Activated CD8-positive, alpha-beta T cell treated with anti-CD3 and anti-CD28 coated beads for 36 hours (primary cell): Measurements from ENCODE around the gene SLC25A47. TPM values are rescaled to one million over a fixed set of nuclear protein-coding genes. Genes with fewer than 3 reads are reported as not detected.

Experiments
- ATAC-seq: fragments of 200-7000 bp; cut with Tn5 transposase; one replicate; pipeline ENCODE4 v1.10.0; 2021; ENCODE audit warnings: mild to moderate bottlenecking, moderate library complexity
- CTCF ChIA-PET: fragments of 350-600 bp; sonication (Branson Sonifier 250); formaldehyde crosslinking; loops from one replicate; lab custom pipeline; 2021; ENCODE audit warnings: antibody characterized with exemption; lab: Charles Lee
- POLR2A ChIA-PET: fragments of 350-600 bp; sonication (Branson Sonifier 250); formaldehyde crosslinking; loops from one replicate; lab custom pipeline; 2021; ENCODE audit warnings: antibody characterized with exemption; lab: Charles Lee
- DNase-seq: peaks from one replicate; pipeline ENCODE4 v3.0.0-alpha.2; 2020
- H3K27ac Mint-ChIP-seq: one replicate; pipeline ENCODE4 v1.8.0; 2021; ENCODE audit warnings: mild to moderate bottlenecking, mixed read lengths
- H3K27me3 Mint-ChIP-seq: one replicate; pipeline ENCODE4 v1.8.0; 2021; ENCODE audit warnings: mixed read lengths
- H3K36me3 Mint-ChIP-seq: one replicate; pipeline ENCODE4 v1.8.0; 2021; ENCODE audit warnings: low read depth, mixed read lengths
- H3K4me1 Mint-ChIP-seq: one replicate; pipeline ENCODE4 v1.8.0; 2021; ENCODE audit warnings: low read depth, mixed read lengths
- H3K4me3 Mint-ChIP-seq: one replicate; pipeline ENCODE4 v1.8.0; 2021; ENCODE audit warnings: mild to moderate bottlenecking, moderate library complexity, mixed read lengths
- H3K9me3 Mint-ChIP-seq: one replicate; pipeline ENCODE4 v1.8.0; 2021; ENCODE audit warnings: mixed read lengths
- CTCF ChIP-seq: fragments of 200-600 bp; IDR thresholded peaks from one replicate; pipeline ENCODE4 v1.8.0; 2022; ENCODE audit warnings: antibody characterized with exemption, mild to moderate bottlenecking
- intact Hi-C: fragments of 100-400 bp; cut with micrococcal nuclease; formaldehyde crosslinking; loops from one replicate; pipeline ENCODE4 v1.10.0; 2022
- microRNA-seq: library from miRNA; unstranded; fragments of <30 nt; microRNA quantifications from one replicate; pipeline ENCODE4 v1.2.0, GENCODE V29; 2022; ENCODE audit warnings: borderline microRNAs expressed, borderline replicate concordance
- total RNA-seq, 2 experiments: library from RNA; stranded (reverse); gene quantifications; one replicate each; pipeline ENCODE4 v1.2.3, GENCODE V29; 2021

Gene SLC25A47
- total RNA-seq, 2 experiments from 2014 or later = not detected

GRCh38 chr14:100374876-100375265 lies 51.7 kb downstream of the SLC25A47 start:
- ATAC-seq = no peak
- Mint-ChIP-seq H3K9me3 (no peaks in the 10 kb centered on the region), H3K4me1 (peaks cover 47% of the 10 kb centered on the region), H3K4me3 (peak overlapping the region; percentile 98), H3K27ac (peak overlapping the region; percentile 100), H3K36me3 (peaks cover 49% of the 10 kb centered on the region), H3K27me3 (no peaks in the 10 kb centered on the region)
- ChIA-PET POLR2A (interaction anchor here (0.7 to 2.0 kb wide), 22 partner anchors 9 to 310 kb away, joined by 3 to 9 read pairs (median 4); partner anchors contain the start of gene EVL), CTCF (interaction anchor here (0.9 to 1.4 kb wide), 9 partner anchors 8 to 270 kb away, joined by 3 to 6 read pairs (median 3); no protein-coding TSS in a partner anchor)
- DNase-seq = no peak
- intact Hi-C loops = loop anchor here (10.0 kb wide), 3 partner anchors 70 to 400 kb away; partner anchors contain the start of genes EVL and SLC25A29
- no peak for TF ChIP-seq CTCF

GRCh38 chr14:100375266-100375962 lies 52.3 kb downstream of the SLC25A47 start:
- intact Hi-C loops = loop anchor here (10.0 kb wide), 3 partner anchors 71 to 401 kb away; partner anchors contain the start of genes EVL and SLC25A29
- Mint-ChIP-seq H3K36me3 (peaks cover 43% of the 10 kb centered on the region), H3K27ac (peak overlapping the region; percentile 100), H3K4me3 (peak overlapping the region; percentile 98), H3K9me3 (no peaks in the 10 kb centered on the region), H3K27me3 (no peaks in the 10 kb centered on the region), H3K4me1 (peaks cover 42% of the 10 kb centered on the region)
- ChIA-PET CTCF (interaction anchor here (0.9 to 1.4 kb wide), 9 partner anchors 8 to 269 kb away, joined by 3 to 6 read pairs (median 3); no protein-coding TSS in a partner anchor), POLR2A (interaction anchor here (0.6 to 2.0 kb wide), 24 partner anchors 9 to 310 kb away, joined by 3 to 9 read pairs (median 4); partner anchors contain the start of gene EVL)
- ATAC-seq (peak; percentile 78), DNase-seq (peak; percentile 99)
- TF ChIP-seq CTCF = no peak

GRCh38 chr14:100375963-100376735 lies 53.0 kb downstream of the SLC25A47 start, which contains the start of gene WDR25:
TSS of gene WDR25 (plus strand) at chr14:100376485.
- CTCF ChIA-PET = interaction anchor here (1.1 to 1.8 kb wide), 3 partner anchors 73 to 269 kb away, joined by 4 to 8 read pairs (median 6); no protein-coding TSS in a partner anchor
- Mint-ChIP-seq H3K9me3 (no peaks in the 10 kb centered on the region), H3K4me1 (peaks cover 37% of the 10 kb centered on the region), H3K36me3 (peaks cover 38% of the 10 kb centered on the region), H3K4me3 (peak within 1 kb of the TSS; percentile 98), H3K27ac (peak within 1 kb of the TSS; percentile 100), H3K27me3 (no peaks in the 10 kb centered on the region)
- TF ChIP-seq CTCF = no peak
- POLR2A ChIA-PET = interaction anchor here (0.7 to 2.0 kb wide), 20 partner anchors 10 to 311 kb away, joined by 3 to 9 read pairs (median 4); partner anchors contain the start of gene EVL
- DNase-seq (peak; percentile 93), ATAC-seq (peak; percentile 66)
- intact Hi-C loops = loop anchor here (10.0 kb wide), 3 partner anchors 71 to 401 kb away; partner anchors contain the start of genes EVL and SLC25A29

- peak overlapping the region; percentile 98 for H3K4me3 Mint-ChIP-seq
- no peak for DNase-seq
- H3K27ac Mint-ChIP-seq = peak overlapping the region; percentile 100
- no peaks in the 10 kb centered on the region for H3K27me3 Mint-ChIP-seq
- no peak for ATAC-seq
- H3K36me3 Mint-ChIP-seq = peaks cover 34% of the 10 kb centered on the region
- H3K4me1 Mint-ChIP-seq = peaks cover 34% of the 10 kb centered on the region
- POLR2A ChIA-PET = interaction anchor here (0.9 to 1.0 kb wide), 3 partner anchors 38 to 153 kb away, joined by 3 to 4 read pairs (median 3); no protein-coding TSS in a partner anchor
- intact Hi-C loops = loop anchor here (10.0 kb wide), 3 partner anchors 72 to 402 kb away; partner anchors contain the start of genes EVL and SLC25A29
- CTCF ChIA-PET = interaction anchor here (1.1 to 1.8 kb wide), 3 partner anchors 16 to 269 kb away, joined by 3 to 12 read pairs (median 8); no protein-coding TSS in a partner anchor
- TF ChIP-seq CTCF = no peak
- no peaks in the 10 kb centered on the region for H3K9me3 Mint-ChIP-seq
These were observed 53.6 kb downstream of the SLC25A47 start for GRCh38 chr14:100376751-100377171.

Small RNA genes within 50 kb of the gene (microRNA-seq; reads per million reads assigned to microRNA genes)
- 10.9 reads per million, percentile 35 among the genes with 10 or more reads in this experiment for gene MIR345
- gene MIR6764 = not detected

Other genes with a start within 250 kb of the SLC25A47 start
- gene DEGS2, start 163.7 kb upstream of the SLC25A47 start, total RNA-seq = 1 to 10 TPM; 2.6 to 3.1 TPM
- 100 to 1,000 TPM; 105 TPM for gene YY1, start 84.2 kb upstream of the SLC25A47 start, total RNA-seq
- 10 to 100 TPM; 23.6 to 24.7 TPM for gene SLC25A29, start 16.9 kb upstream of the SLC25A47 start, total RNA-seq
- 1 to 10 TPM; 6.2 to 7.5 TPM for gene WDR25, start 53.1 kb downstream of the SLC25A47 start, total RNA-seq